ENCODE results near the gene NAPSA.

NAPSA gene

GRCh38 chr19:50387868-50388245, 22.4 kb upstream of the NAPSA start:
- no peak for TF ChIP-seq POLR2A (IDR thresholded peaks at IDR 0.05; ENCODE audit: low read depth, low read length)
- TF ChIP-seq TAF1 (IDR thresholded peaks at IDR 0.05; ENCODE audit: low read depth, low read length) = no peak
- no peak for TF ChIP-seq POU2F2 (IDR thresholded peaks at IDR 0.05; ENCODE audit: low read depth, low read length)
- no peak for TF ChIP-seq PAX5 (IDR thresholded peaks at IDR 0.05; ENCODE audit: insufficient read depth, low read length, severe bottlenecking)
- TF ChIP-seq POLR2AphosphoS5 (IDR thresholded peaks at IDR 0.05; ENCODE audit: low read depth, low read length) = no peak
- TF ChIP-seq SPI1 (IDR thresholded peaks at IDR 0.05; ENCODE audit: low read depth, low read length) = no peak
- FAIRE-seq (no peak), DNase-seq (ENCODE audit: insufficient read length, low spot score) (no peak)

- DNase-seq (ENCODE audit: insufficient read length, low spot score) (no peak), FAIRE-seq (no peak)
- TF ChIP-seq POLR2A (IDR thresholded peaks at IDR 0.05; ENCODE audit: low read depth, low read length) (no peak), POLR2AphosphoS5 (IDR thresholded peaks at IDR 0.05; ENCODE audit: low read depth, low read length) (no peak), PAX5 (IDR thresholded peaks at IDR 0.05; ENCODE audit: insufficient read depth, low read length, severe bottlenecking) (no peak), TAF1 (IDR thresholded peaks at IDR 0.05; ENCODE audit: low read depth, low read length) (no peak), POU2F2 (IDR thresholded peaks at IDR 0.05; ENCODE audit: low read depth, low read length) (no peak), SPI1 (IDR thresholded peaks at IDR 0.05; ENCODE audit: low read depth, low read length) (no peak)
Measured at GRCh38 chr19:50387176-50387867, 21.9 kb upstream of the NAPSA start.

- TF ChIP-seq POLR2AphosphoS5 (IDR thresholded peaks at IDR 0.05; ENCODE audit: low read depth, low read length) (no peak), PAX5 (IDR thresholded peaks at IDR 0.05; ENCODE audit: insufficient read depth, low read length, severe bottlenecking) (no peak), POU2F2 (IDR thresholded peaks at IDR 0.05; ENCODE audit: low read depth, low read length) (no peak), TAF1 (IDR thresholded peaks at IDR 0.05; ENCODE audit: low read depth, low read length) (no peak), SPI1 (IDR thresholded peaks at IDR 0.05; ENCODE audit: low read depth, low read length) (no peak), POLR2A (IDR thresholded peaks at IDR 0.05; ENCODE audit: low read depth, low read length) (no peak; the same call in 1 of the 2 replicates)
- DNase-seq (ENCODE audit: insufficient read length, low spot score) (no peak), FAIRE-seq (peak; percentile 56)
Measured at GRCh38 chr19:50384685-50385535, 19.5 kb upstream of the NAPSA start.

- DNase-seq (ENCODE audit: insufficient read length, low spot score) (peak; percentile 99), FAIRE-seq (peak; percentile 96)
- peak; percentile 42; the same call in 1 of the 2 replicates for TF ChIP-seq POLR2A (IDR thresholded peaks at IDR 0.05; ENCODE audit: low read depth, low read length)
- TF ChIP-seq TAF1 (IDR thresholded peaks at IDR 0.05; ENCODE audit: low read depth, low read length) = no peak; the same call in 1 of the 2 replicates
- TF ChIP-seq PAX5 (IDR thresholded peaks at IDR 0.05; ENCODE audit: insufficient read depth, low read length, severe bottlenecking) = peak; percentile 5
- no peak for TF ChIP-seq POU2F2 (IDR thresholded peaks at IDR 0.05; ENCODE audit: low read depth, low read length)
- TF ChIP-seq POLR2AphosphoS5 (IDR thresholded peaks at IDR 0.05; ENCODE audit: low read depth, low read length) = peak; percentile 74; the same call in 1 of the 2 replicates
Measured at GRCh38 chr19:50383852-50384684, 18.6 kb upstream of the NAPSA start, which contains the start of gene POLD1. TSS of gene POLD1 (plus strand) at chr19:50384347. CDS start at chr19:50398852, 14,505 bp downstream.

- no peak for DNase-seq (ENCODE audit: insufficient read length, low spot score)
- TF ChIP-seq POLR2AphosphoS5 (IDR thresholded peaks at IDR 0.05; ENCODE audit: low read depth, low read length) (no peak), SPI1 (IDR thresholded peaks at IDR 0.05; ENCODE audit: low read depth, low read length) (peak; percentile 34; the same call in 1 of the 2 replicates)
- FAIRE-seq = no peak
Measured at GRCh38 chr19:50383001-50383851, 17.8 kb upstream of the NAPSA start.

GRCh38 chr19:50381881-50382729, 16.7 kb upstream of the NAPSA start:
- TF ChIP-seq POLR2A (IDR thresholded peaks at IDR 0.05; ENCODE audit: low read depth, low read length) (no peak), PAX5 (IDR thresholded peaks at IDR 0.05; ENCODE audit: insufficient read depth, low read length, severe bottlenecking) (no peak), TAF1 (IDR thresholded peaks at IDR 0.05; ENCODE audit: low read depth, low read length) (no peak), POU2F2 (IDR thresholded peaks at IDR 0.05; ENCODE audit: low read depth, low read length) (no peak), POLR2AphosphoS5 (IDR thresholded peaks at IDR 0.05; ENCODE audit: low read depth, low read length) (no peak), SPI1 (IDR thresholded peaks at IDR 0.05; ENCODE audit: low read depth, low read length) (no peak)
- no peak for DNase-seq (ENCODE audit: insufficient read length, low spot score)
- no peak for FAIRE-seq

GRCh38 chr19:50380751-50381151, 15.3 kb upstream of the NAPSA start:
- FAIRE-seq = no peak
- TF ChIP-seq POLR2AphosphoS5 (IDR thresholded peaks at IDR 0.05; ENCODE audit: low read depth, low read length) (no peak), SPI1 (IDR thresholded peaks at IDR 0.05; ENCODE audit: low read depth, low read length) (no peak), POLR2A (IDR thresholded peaks at IDR 0.05; ENCODE audit: low read depth, low read length) (no peak), PAX5 (IDR thresholded peaks at IDR 0.05; ENCODE audit: insufficient read depth, low read length, severe bottlenecking) (no peak), TAF1 (IDR thresholded peaks at IDR 0.05; ENCODE audit: low read depth, low read length) (no peak), POU2F2 (IDR thresholded peaks at IDR 0.05; ENCODE audit: low read depth, low read length) (no peak)
- DNase-seq (ENCODE audit: insufficient read length, low spot score) = no peak
